Caki2 (cell line): ENCODE measurements around the gene NUSAP1. TPM values are rescaled to one million over a fixed set of nuclear protein-coding genes. Genes with fewer than 3 reads are reported as not detected.
"Not testable (repeated sequence)": the region's sequence is repeated elsewhere in the genome, so short reads cannot be mapped to it uniquely, and the experiment has no call there.

Source experiments
- DNase-seq: peaks from one replicate; pipeline ENCODE4 v3.0.0-alpha.2; 2015; ENCODE audit warnings: low read depth
- in situ Hi-C: cut with HindIII; loops from 2 replicates; pipeline ENCODE4 v1.10.0; 2016; ENCODE audit warnings: low sequenced_read_pairs, low pct_unique_long_range_greater_than_20kb, mixed read lengths
- total RNA-seq: library from RNA; depleted of rRNA; stranded (reverse); fragments of >200 nt; shearing (Covaris generic); gene quantifications from 2 replicates; pipeline ENCODE4 v1.2.3, GENCODE V29; 2014; ENCODE audit warnings: low replicate concordance

NUSAP1 gene
- total RNA-seq, 1 experiment from 2014 or later = 177 TPM

- no peak for DNase-seq
- in situ Hi-C loops = no loop called here
Observed at GRCh38 chr15:41392659-41393058, 60.0 kb downstream of the NUSAP1 start.

- DNase-seq = no peak
- in situ Hi-C loops = no loop called here
Observed at GRCh38 chr15:41394924-41395323, 62.2 kb downstream of the NUSAP1 start.

GRCh38 chr15:41396111-41396510 lies 63.4 kb downstream of the NUSAP1 start:
- no peak for DNase-seq
- in situ Hi-C loops = no loop called here

- DNase-seq = no peak
- in situ Hi-C loops = no loop called here
Observed at GRCh38 chr15:41401904-41402267, 69.2 kb downstream of the NUSAP1 start.

- in situ Hi-C loops = no loop called here
- DNase-seq = no peak
Observed at GRCh38 chr15:41407341-41407740, 74.7 kb downstream of the NUSAP1 start.

- in situ Hi-C loops = no loop called here
- no peak for DNase-seq
Observed at GRCh38 chr15:41408234-41408641, 75.6 kb downstream of the NUSAP1 start.

- no peak for DNase-seq
- in situ Hi-C loops = no loop called here
Observed at GRCh38 chr15:41411031-41411430, 78.3 kb downstream of the NUSAP1 start.

- DNase-seq = no peak
- in situ Hi-C loops = no loop called here
Observed at GRCh38 chr15:41411441-41411840, 78.8 kb downstream of the NUSAP1 start.

GRCh38 chr15:41416128-41416741 lies 83.6 kb downstream of the NUSAP1 start:
- no peak for DNase-seq
- in situ Hi-C loops = no loop called here

GRCh38 chr15:41416742-41417417 lies 84.2 kb downstream of the NUSAP1 start, which contains the start of gene RTF1:
TSS of gene RTF1 (plus strand) at chr15:41417095. CDS start at chr15:41417116, 21 bp downstream.
- peak; percentile 85 for DNase-seq
- in situ Hi-C loops = no loop called here

GRCh38 chr15:41417418-41418195 lies 84.9 kb downstream of the NUSAP1 start:
- in situ Hi-C loops = no loop called here
- peak; percentile 22 for DNase-seq

GRCh38 chr15:41423979-41424659 lies 91.4 kb downstream of the NUSAP1 start:
- in situ Hi-C loops = no loop called here
- DNase-seq = no peak

- in situ Hi-C loops = no loop called here
Observed at GRCh38 chr15:41424809-41425208, 92.1 kb downstream of the NUSAP1 start.

GRCh38 chr15:41425907-41426306 lies 93.2 kb downstream of the NUSAP1 start:
- in situ Hi-C loops, DNase-seq: not testable (repeated sequence)

More at GRCh38 chr15:41424809-41425208, 92.1 kb downstream of the NUSAP1 start:
- DNase-seq = no peak

GRCh38 chr15:41429003-41429890 lies 96.6 kb downstream of the NUSAP1 start:
- DNase-seq = no peak
- in situ Hi-C loops = no loop called here
